HG03139 (cell line): ENCODE measurements around the gene SRSF12.
"Not testable (repeated sequence)": the region's sequence is repeated elsewhere in the genome, so short reads cannot be mapped to it uniquely, and the experiment has no call there.

ENCODE experiments used
- ATAC-seq: cut with Tn5 transposase; IDR thresholded peaks from one replicate; pipeline ENCODE4 v1.9.1; 2021; ENCODE audit not compliant: unreplicated experiment

The SRSF12 gene

GRCh38 chr6:89073014-89073620 lies 44.8 kb downstream of the SRSF12 start:
- ATAC-seq = no peak

- no peak for ATAC-seq
Observed at GRCh38 chr6:89071036-89071435, 46.8 kb downstream of the SRSF12 start.

GRCh38 chr6:89069536-89070163 lies 48.2 kb downstream of the SRSF12 start:
- no peak for ATAC-seq

- no peak for ATAC-seq
Observed at GRCh38 chr6:89068695-89069094, 49.2 kb downstream of the SRSF12 start.

GRCh38 chr6:89067796-89068195 lies 50.1 kb downstream of the SRSF12 start:
- ATAC-seq = no peak

GRCh38 chr6:89066940-89067646 lies 50.8 kb downstream of the SRSF12 start:
- ATAC-seq = no peak

- ATAC-seq = not testable (repeated sequence)
Observed at GRCh38 chr6:89066121-89066520, 51.8 kb downstream of the SRSF12 start.

GRCh38 chr6:89064931-89065330 lies 52.9 kb downstream of the SRSF12 start:
- not testable (repeated sequence) for ATAC-seq

- no peak for ATAC-seq
Observed at GRCh38 chr6:89063881-89064280, 54.0 kb downstream of the SRSF12 start.

GRCh38 chr6:89059227-89059626 lies 58.6 kb downstream of the SRSF12 start:
- no peak for ATAC-seq

- no peak for ATAC-seq
Observed at GRCh38 chr6:89058627-89059026, 59.2 kb downstream of the SRSF12 start.

- no peak for ATAC-seq
Observed at GRCh38 chr6:89057759-89058158, 60.1 kb downstream of the SRSF12 start.

- ATAC-seq = no peak
Observed at GRCh38 chr6:89054208-89054607, 63.7 kb downstream of the SRSF12 start.

- no peak for ATAC-seq
Observed at GRCh38 chr6:89051676-89052075, 66.2 kb downstream of the SRSF12 start.

GRCh38 chr6:89050697-89051096 lies 67.2 kb downstream of the SRSF12 start:
- no peak for ATAC-seq

GRCh38 chr6:89050155-89050554 lies 67.7 kb downstream of the SRSF12 start:
- no peak for ATAC-seq

GRCh38 chr6:89048985-89049384 lies 68.9 kb downstream of the SRSF12 start:
- no peak for ATAC-seq

GRCh38 chr6:89048288-89048923 lies 69.5 kb downstream of the SRSF12 start:
- ATAC-seq = no peak

GRCh38 chr6:89047473-89047872 lies 70.4 kb downstream of the SRSF12 start:
- no peak for ATAC-seq
